Measurements from ENCODE around the gene CD93.

DNA sequence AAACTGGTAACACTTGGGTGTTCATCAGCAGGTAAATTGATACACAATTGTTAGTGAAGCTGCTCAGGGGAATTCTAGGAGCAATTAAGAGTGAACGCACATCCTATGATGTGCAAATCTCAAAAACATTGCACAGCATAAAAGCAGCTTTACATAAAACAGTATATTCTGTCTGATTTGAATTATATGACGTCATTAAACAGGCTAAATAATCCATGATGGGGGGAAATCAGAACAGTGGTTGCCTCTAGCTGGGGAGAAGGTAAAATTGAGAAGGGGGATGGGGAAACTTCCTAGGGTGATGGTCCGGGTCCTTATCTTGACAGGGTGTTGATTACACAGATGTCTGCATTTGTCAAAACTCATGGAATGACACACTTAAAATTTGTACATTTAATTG is 19.4 kb downstream of the CD93 start:
- TF ChIP-seq, protein P1, sequence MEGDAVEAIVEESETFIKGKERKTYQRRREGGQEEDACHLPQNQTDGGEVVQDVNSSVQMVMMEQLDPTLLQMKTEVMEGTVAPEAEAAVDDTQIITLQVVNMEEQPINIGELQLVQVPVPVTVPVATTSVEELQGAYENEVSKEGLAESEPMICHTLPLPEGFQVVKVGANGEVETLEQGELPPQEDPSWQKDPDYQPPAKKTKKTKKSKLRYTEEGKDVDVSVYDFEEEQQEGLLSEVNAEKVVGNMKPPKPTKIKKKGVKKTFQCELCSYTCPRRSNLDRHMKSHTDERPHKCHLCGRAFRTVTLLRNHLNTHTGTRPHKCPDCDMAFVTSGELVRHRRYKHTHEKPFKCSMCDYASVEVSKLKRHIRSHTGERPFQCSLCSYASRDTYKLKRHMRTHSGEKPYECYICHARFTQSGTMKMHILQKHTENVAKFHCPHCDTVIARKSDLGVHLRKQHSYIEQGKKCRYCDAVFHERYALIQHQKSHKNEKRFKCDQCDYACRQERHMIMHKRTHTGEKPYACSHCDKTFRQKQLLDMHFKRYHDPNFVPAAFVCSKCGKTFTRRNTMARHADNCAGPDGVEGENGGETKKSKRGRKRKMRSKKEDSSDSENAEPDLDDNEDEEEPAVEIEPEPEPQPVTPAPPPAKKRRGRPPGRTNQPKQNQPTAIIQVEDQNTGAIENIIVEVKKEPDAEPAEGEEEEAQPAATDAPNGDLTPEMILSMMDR (conservative IDR thresholded peaks at IDR 0.05; ENCODE audit: low read length), result no peak
- no peak for TF ChIP-seq EZH2phosphoT487 (IDR thresholded peaks at IDR 0.05; ENCODE audit: borderline replicate concordance)

Data from Loucy (cell line).